BJ (cell line): Measurements from ENCODE around the gene CSF2RB. TPM values are rescaled to one million over a fixed set of nuclear protein-coding genes. Genes with fewer than 3 reads are reported as not detected.

Source experiments
- CTCF ChIA-PET: fragments of 350-600 bp; formaldehyde crosslinking; extraction: SDS; loops from one replicate; lab custom pipeline; 2021; ENCODE audit warnings: antibody characterized with exemption, inconsistent platforms; lab: Yijun Ruan, JAX
- POLR2A ChIA-PET: fragments of 300-600 bp; sonication (Branson Sonifier 250); formaldehyde crosslinking; extraction: SDS; loops from one replicate; lab custom pipeline; 2021; ENCODE audit warnings: antibody characterized with exemption; lab: Charles Lee
- DNase-seq: peaks from one replicate; pipeline ENCODE4 v3.0.0-alpha.2; 2011; ENCODE audit warnings: low read depth
- H3K27me3 ChIP-seq: 2 replicates; pipeline ENCODE4 v1.6.0; 2011; ENCODE audit warnings: low read length; ENCODE audit not compliant: control insufficient read depth, insufficient read depth
- H3K36me3 ChIP-seq: 2 replicates; pipeline ENCODE4 v1.5.1; 2011; ENCODE audit warnings: low read length; ENCODE audit not compliant: control insufficient read depth, insufficient read depth
- H3K4me3 ChIP-seq: 2 replicates; pipeline ENCODE4 v1.5.1; 2011; ENCODE audit warnings: low read depth, mild to moderate bottlenecking, control low read depth, low read length
- polyA plus RNA-seq: library from polyadenylated mRNA; depleted of rRNA; stranded (reverse); fragments of >200 nt; gene quantifications from 2 replicates; pipeline ENCODE4 v1.2.3, GENCODE V29; 2011
- TF ChIP-seq, protein P1 (sequence below): IDR thresholded peaks from 2 replicates; pipeline ENCODE4 v1.5.1; 2011; ENCODE audit warnings: low read depth, mild to moderate bottlenecking, control low read depth, inconsistent platforms, low read length, moderate library complexity; ENCODE audit not compliant: insufficient read depth

Gene CSF2RB
- polyA plus RNA-seq, 1 experiment, result 0.02 TPM

DNA sequence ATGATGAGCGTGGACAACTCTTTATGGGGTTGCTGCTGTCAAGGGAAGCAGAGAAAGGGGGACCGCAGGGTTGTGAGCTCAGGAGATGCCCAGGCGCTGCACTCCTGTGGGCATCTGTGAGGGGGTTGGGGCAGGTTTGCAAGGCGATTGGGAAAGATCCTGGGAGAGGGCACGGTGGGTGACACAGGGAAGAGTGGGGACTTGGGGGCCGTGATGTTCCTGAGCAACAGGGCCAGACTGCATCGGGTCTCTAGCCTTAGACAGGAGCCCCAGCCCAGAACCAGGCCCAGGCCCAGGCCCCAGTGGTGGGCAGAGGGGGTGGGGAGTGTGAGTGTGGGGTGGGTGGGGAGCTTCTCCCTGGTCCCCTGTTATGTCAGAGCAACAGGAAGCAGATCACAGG lies 38.3 kb downstream of the CSF2RB start:
- POLR2A ChIA-PET, result no interaction called here
- Histone ChIP-seq H3K27me3 (no peaks in the 10 kb centered on the region), H3K36me3 (no peaks in the 10 kb centered on the region), H3K4me3 (no peak overlapping the region)
- no peak for DNase-seq
- TF ChIP-seq, protein P1, sequence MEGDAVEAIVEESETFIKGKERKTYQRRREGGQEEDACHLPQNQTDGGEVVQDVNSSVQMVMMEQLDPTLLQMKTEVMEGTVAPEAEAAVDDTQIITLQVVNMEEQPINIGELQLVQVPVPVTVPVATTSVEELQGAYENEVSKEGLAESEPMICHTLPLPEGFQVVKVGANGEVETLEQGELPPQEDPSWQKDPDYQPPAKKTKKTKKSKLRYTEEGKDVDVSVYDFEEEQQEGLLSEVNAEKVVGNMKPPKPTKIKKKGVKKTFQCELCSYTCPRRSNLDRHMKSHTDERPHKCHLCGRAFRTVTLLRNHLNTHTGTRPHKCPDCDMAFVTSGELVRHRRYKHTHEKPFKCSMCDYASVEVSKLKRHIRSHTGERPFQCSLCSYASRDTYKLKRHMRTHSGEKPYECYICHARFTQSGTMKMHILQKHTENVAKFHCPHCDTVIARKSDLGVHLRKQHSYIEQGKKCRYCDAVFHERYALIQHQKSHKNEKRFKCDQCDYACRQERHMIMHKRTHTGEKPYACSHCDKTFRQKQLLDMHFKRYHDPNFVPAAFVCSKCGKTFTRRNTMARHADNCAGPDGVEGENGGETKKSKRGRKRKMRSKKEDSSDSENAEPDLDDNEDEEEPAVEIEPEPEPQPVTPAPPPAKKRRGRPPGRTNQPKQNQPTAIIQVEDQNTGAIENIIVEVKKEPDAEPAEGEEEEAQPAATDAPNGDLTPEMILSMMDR, result no peak
- CTCF ChIA-PET, result interaction anchor here (0.7 kb wide), 1 partner anchor 10 kb away, joined by 3 read pairs; no protein-coding TSS in a partner anchor

DNA sequence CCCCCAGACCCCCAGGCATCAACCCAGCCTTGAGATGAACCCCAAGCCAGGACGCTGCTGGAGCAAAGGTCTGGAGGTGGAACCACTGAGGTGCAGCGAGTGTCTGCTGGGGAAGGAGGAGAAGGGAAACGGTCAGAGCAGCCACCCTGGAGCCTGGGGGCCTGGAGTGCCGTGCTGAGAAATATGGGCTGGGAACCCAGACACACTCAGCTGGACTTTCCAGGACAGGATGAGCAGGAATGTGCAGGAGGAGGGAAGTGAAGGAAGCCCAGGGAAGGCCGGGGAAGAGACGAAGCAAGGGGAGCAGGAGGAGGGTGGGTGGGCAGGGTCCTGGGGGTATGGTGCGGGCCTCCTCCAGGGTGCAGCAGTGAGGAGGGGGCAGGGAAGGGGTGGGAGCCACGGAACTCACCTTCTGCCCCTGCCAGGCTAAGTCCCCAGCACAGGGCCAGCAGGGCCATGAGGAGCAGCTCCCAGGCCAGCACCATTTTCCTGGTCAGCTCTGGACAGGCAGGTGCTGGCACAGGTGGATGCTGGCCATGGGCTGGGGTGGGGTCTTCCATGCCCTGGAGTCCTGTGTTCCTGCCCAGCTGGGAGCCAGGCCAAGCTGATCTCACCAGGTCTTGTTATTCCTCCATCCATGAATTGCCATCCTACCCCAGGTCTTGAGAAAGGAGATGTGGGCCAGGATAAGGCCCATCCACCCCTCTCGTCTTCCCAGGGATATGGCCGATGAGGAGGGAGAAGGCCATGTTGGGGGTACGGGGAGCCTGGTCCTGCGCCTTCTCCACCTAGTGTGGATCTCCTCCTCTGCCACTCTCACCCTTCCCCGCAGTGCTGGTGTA lies 40.0 kb downstream of the CSF2RB start:
- POLR2A ChIA-PET, result no interaction called here

GRCh38 chr22:36954251-36955014 lies 41.0 kb downstream of the CSF2RB start:
- ChIA-PET CTCF (interaction anchor here (1.1 kb wide), 1 partner anchor 23 kb away, joined by 4 read pairs; no protein-coding TSS in a partner anchor), POLR2A (no interaction called here)

More for the DNA sequence above, 40.0 kb downstream of the CSF2RB start:
- Histone ChIP-seq H3K36me3 (no peaks in the 10 kb centered on the region), H3K27me3 (no peaks in the 10 kb centered on the region), H3K4me3 (no peak overlapping the region)
- CTCF ChIA-PET, result no interaction called here
- TF ChIP-seq, protein P1, result no peak
- DNase-seq, result no peak

GRCh38 chr22:36955691-36956090 lies 42.3 kb downstream of the CSF2RB start:
- no peak for DNase-seq
- H3K27me3 ChIP-seq, result no peaks in the 10 kb centered on the region; the same call in 1 of the 2 replicates
- H3K36me3 ChIP-seq, result no peaks in the 10 kb centered on the region
- POLR2A ChIA-PET, result no interaction called here
- CTCF ChIA-PET, result no interaction called here
- TF ChIP-seq, protein P1, result no peak
- no peak overlapping the region for H3K4me3 ChIP-seq

More at GRCh38 chr22:36954251-36955014, 41.0 kb downstream of the CSF2RB start:
- no peak for DNase-seq
- TF ChIP-seq, protein P1, result no peak
- H3K4me3 ChIP-seq, result no peak overlapping the region
- no peaks in the 10 kb centered on the region for H3K36me3 ChIP-seq
- no peaks in the 10 kb centered on the region for H3K27me3 ChIP-seq

DNA sequence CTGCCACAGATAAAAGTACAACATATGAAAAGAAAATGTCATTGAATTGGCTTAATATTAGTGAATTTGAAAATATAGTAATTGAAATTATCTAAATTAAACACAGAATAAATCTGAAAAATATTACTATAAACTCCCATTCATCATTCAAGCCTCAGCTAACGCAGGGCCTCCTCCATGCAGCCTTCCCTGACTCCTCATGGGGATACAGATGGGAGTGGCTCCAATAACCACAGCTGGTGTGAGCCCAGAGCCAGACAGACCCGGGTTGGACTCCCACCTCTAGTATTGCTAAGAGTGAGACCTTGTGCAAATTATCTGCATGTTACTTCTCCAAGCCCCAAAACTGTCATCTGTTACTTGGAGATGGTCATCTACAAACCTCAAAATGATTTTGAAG lies 44.9 kb downstream of the CSF2RB start:
- CTCF ChIA-PET, result interaction anchor here (1.7 kb wide), 1 partner anchor 9 kb away, joined by 4 read pairs; no protein-coding TSS in a partner anchor
- H3K4me3 ChIP-seq, result no peak overlapping the region
- no peaks in the 10 kb centered on the region for H3K36me3 ChIP-seq
- H3K27me3 ChIP-seq, result peaks cover 4% of the 10 kb centered on the region; the same call in 1 of the 2 replicates
- TF ChIP-seq, protein P1, result no peak
- no peak for DNase-seq
- POLR2A ChIA-PET, result no interaction called here
